HK-2 (cell line): ENCODE results near the gene CTBP2.
"Not testable (repeated sequence)": the region's sequence is repeated elsewhere in the genome, so short reads cannot be mapped to it uniquely, and the experiment has no call there.

Experiments used
- DNase-seq: peaks from one replicate; pipeline ENCODE4 v3.0.0-alpha.2; 2018; ENCODE audit not compliant: unreplicated experiment

CTBP2 gene

GRCh38 chr10:125087191-125087896 lies 73.0 kb downstream of the CTBP2 start:
- DNase-seq: no peak

GRCh38 chr10:125086691-125087090 lies 73.7 kb downstream of the CTBP2 start:
- DNase-seq: no peak

- DNase-seq: peak; percentile 68
Observed at GRCh38 chr10:125085258-125086054, 74.9 kb downstream of the CTBP2 start.

- peak; percentile 93 for DNase-seq
Observed at GRCh38 chr10:125084614-125085257, 75.6 kb downstream of the CTBP2 start.

GRCh38 chr10:125084191-125084613 lies 76.2 kb downstream of the CTBP2 start:
- DNase-seq: peak; percentile 91

GRCh38 chr10:125083576-125083920 lies 76.8 kb downstream of the CTBP2 start:
- DNase-seq: peak; percentile 73

GRCh38 chr10:125082881-125083575 lies 77.3 kb downstream of the CTBP2 start:
- no peak for DNase-seq

- not testable (repeated sequence) for DNase-seq
Observed at GRCh38 chr10:125082471-125082870, 77.9 kb downstream of the CTBP2 start.

- DNase-seq: no peak
Observed at GRCh38 chr10:125081931-125082330, 78.4 kb downstream of the CTBP2 start.

GRCh38 chr10:125080984-125081383 lies 79.4 kb downstream of the CTBP2 start:
- DNase-seq: no peak

GRCh38 chr10:125080296-125080695 lies 80.1 kb downstream of the CTBP2 start:
- DNase-seq: no peak

GRCh38 chr10:125079091-125079600 lies 81.2 kb downstream of the CTBP2 start:
- no peak for DNase-seq

GRCh38 chr10:125076891-125077541 lies 83.3 kb downstream of the CTBP2 start:
- DNase-seq: no peak

- DNase-seq: no peak
Observed at GRCh38 chr10:125076121-125076825, 84.1 kb downstream of the CTBP2 start.

GRCh38 chr10:125073996-125074395 lies 86.4 kb downstream of the CTBP2 start:
- DNase-seq: no peak

GRCh38 chr10:125072794-125073193 lies 87.6 kb downstream of the CTBP2 start:
- no peak for DNase-seq

- DNase-seq: no peak
Observed at GRCh38 chr10:125071008-125071407, 89.4 kb downstream of the CTBP2 start.

- DNase-seq: no peak
Observed at GRCh38 chr10:125068406-125068805, 92.0 kb downstream of the CTBP2 start.

GRCh38 chr10:125067764-125068163 lies 92.6 kb downstream of the CTBP2 start:
- DNase-seq: no peak

GRCh38 chr10:125066764-125067450 lies 93.5 kb downstream of the CTBP2 start:
- DNase-seq: no peak
